GM13977 (cell line): ENCODE results near the gene KRTAP26-1.

ENCODE experiments used
- DNase-seq: peaks from one replicate; pipeline ENCODE4 v3.0.0; 2012; ENCODE audit warnings: low spot score
- in situ Hi-C: fragments of 300-500 bp; cut with MboI; formaldehyde crosslinking; loops from one replicate; pipeline ENCODE4 v1.12.0; 2022; ENCODE audit warnings: low sequenced_read_pairs, low pct_unique_long_range_greater_than_20kb, mixed read lengths, inconsistent platforms; ENCODE audit not compliant: unreplicated experiment
- TF ChIP-seq, protein P1 (sequence below): IDR thresholded peaks from 2 replicates; pipeline ENCODE4 v1.5.1; 2012; ENCODE audit warnings: mild to moderate bottlenecking, control low read depth; ENCODE audit not compliant: insufficient read depth; ENCODE audit errors: extremely low read depth, missing control alignments

KRTAP26-1 gene, protein sequence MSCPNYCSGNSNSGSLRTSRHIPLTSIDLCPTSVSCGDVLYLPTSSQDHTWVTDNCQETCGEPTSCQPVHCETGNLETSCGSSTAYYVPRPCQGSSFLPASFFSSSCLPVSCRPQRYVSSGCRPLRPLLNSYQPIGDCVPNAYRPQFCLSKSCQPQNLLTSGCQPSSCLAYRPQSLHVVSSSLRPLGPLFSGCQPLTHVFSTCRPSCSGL

GRCh38 chr21:30320215-30320614, at the start of gene KRTAP26-1:
Gene KRTAP26-1 (minus strand): TSS chr21:30320315. CDS start chr21:30320035, 280 bp downstream.
- in situ Hi-C loops: no loop called here
- DNase-seq: no peak
- TF ChIP-seq, protein P1, sequence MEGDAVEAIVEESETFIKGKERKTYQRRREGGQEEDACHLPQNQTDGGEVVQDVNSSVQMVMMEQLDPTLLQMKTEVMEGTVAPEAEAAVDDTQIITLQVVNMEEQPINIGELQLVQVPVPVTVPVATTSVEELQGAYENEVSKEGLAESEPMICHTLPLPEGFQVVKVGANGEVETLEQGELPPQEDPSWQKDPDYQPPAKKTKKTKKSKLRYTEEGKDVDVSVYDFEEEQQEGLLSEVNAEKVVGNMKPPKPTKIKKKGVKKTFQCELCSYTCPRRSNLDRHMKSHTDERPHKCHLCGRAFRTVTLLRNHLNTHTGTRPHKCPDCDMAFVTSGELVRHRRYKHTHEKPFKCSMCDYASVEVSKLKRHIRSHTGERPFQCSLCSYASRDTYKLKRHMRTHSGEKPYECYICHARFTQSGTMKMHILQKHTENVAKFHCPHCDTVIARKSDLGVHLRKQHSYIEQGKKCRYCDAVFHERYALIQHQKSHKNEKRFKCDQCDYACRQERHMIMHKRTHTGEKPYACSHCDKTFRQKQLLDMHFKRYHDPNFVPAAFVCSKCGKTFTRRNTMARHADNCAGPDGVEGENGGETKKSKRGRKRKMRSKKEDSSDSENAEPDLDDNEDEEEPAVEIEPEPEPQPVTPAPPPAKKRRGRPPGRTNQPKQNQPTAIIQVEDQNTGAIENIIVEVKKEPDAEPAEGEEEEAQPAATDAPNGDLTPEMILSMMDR: no peak

DNA sequence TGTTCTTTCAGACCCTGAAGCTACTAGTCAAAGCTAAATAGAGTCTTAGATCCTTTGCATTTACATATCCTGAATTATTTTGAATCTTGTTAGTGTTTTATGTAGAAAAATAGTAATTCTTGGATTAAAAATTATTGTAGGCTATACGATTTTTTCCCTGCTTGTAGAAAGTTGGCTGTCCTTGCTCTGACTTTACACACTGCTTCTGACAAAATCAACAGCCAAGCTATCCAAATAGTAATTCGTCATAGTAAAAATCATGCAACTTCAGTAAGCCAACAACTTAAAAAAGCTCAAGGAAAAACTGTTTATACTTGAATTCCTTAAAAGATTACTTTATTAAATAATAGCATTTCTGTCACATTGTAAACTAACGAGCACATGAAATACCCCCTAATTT, 35.8 kb upstream of the KRTAP26-1 start:
- no peak for DNase-seq
- TF ChIP-seq, protein P1: no peak
- in situ Hi-C loops: loop anchor here (25.0 kb wide), 1 partner anchor 106 kb away; no protein-coding TSS in a partner anchor

GRCh38 chr21:30354308-30355005, 34.3 kb upstream of the KRTAP26-1 start:
- in situ Hi-C loops: loop anchor here (25.0 kb wide), 1 partner anchor 108 kb away; no protein-coding TSS in a partner anchor
- DNase-seq: no peak
- TF ChIP-seq, protein P1: no peak

DNA sequence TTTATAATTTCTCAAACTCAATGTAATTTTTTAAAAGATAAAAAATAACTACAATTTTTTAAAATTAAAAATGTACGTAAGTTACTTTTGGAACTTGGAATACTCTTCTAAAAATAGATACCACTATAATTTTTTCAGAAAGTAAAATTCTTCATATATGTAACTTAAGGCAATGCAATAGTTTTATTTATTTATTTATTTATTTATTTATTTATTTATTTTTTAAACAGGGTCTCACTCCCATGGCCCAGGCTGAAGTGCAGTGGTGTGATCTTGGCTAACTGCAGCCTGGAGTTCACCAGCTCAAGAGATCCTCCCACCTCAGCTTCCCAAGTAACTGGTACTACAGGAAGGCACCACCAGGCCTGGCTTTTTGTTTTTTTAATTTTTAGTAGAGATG, 31.4 kb upstream of the KRTAP26-1 start:
- DNase-seq: no peak
- in situ Hi-C loops: loop anchor here (25.0 kb wide), 1 partner anchor 111 kb away; no protein-coding TSS in a partner anchor
- TF ChIP-seq, protein P1: no peak

DNA sequence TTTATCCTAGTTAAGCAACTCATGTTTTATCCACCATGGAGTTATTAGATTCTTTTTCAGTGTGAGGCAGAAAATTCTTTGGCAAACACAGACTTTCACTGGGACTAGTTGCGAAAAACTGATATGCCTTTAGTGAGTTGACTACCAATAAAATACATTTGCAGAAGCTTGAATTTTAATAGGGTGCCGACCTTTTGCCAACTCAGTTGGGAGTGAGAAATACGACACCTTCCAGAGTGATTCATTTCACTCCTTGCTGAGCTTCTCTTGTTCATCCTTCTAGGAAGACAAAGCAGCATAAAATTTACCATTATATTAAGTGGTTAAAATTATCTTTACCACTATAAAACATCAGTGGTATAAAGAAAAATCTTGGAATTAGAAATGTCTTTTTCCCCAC, 29.5 kb upstream of the KRTAP26-1 start:
- no peak for DNase-seq
- in situ Hi-C loops: no loop called here
- TF ChIP-seq, protein P1: no peak

GRCh38 chr21:30348506-30348905, 28.4 kb upstream of the KRTAP26-1 start, which contains the start of gene KRTAP23-1:
Gene KRTAP23-1 (minus strand): TSS chr21:30348606. CDS start chr21:30348606, 0 bp downstream.
- in situ Hi-C loops: no loop called here
- TF ChIP-seq, protein P1: no peak
- DNase-seq: no peak
